HG03139 (cell line): Measurements from ENCODE around the gene ADGB.

Experiments
- ATAC-seq: cut with Tn5 transposase; IDR thresholded peaks from one replicate; pipeline ENCODE4 v1.9.1; 2021; ENCODE audit not compliant: unreplicated experiment

Gene ADGB

DNA sequence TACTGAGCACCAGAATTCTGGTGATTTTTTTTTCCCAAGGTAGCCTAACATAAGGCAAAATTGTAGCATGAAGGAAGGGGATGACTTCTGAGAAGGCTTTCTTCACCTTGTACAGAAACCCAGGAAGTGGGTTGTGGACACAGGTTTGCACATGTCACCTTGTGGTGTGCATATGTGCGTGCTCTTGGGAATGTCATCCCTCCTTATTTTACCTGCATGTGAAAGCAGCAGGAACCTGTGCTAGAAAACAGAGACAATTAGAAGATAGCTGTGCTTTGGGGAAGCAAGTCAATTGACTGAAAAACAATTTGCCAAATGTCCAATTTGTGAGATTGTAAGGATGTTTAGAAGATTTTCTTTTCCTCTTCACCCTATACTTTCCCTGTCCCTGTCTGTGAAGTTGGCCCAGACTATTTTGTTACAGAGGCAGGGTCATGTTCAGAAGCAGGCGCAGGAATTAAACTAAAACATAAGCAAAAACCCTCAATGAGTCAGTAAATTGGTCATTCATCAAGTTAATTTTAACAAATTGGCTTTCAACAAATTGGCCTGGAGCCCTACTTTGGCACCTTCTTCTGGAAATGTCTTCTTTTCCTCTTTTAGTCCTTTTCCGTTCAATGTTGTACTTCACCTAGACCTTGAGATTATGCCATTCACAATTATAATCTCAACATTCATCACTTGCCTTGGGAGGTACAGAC lies 261.2 kb downstream of the ADGB start:
- ATAC-seq: no peak

DNA sequence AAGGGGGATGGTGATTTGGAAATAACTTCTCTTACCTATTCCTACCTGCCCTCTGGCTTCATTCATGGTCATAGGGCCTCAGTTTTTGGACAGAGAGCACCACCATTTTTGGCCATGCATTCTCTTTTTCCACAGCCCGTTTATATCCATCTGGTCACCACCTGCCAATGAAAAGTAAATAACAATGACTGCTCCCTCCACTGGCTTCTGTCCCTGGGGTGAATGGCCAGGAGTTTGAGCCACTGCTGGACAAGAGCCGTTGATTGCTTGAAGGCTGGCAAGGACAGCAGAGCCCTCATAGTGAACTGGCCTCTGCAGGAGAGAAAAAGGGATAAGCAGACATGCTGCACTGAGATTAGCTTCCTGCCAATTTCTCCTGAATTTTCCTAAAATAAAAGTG lies 261.8 kb downstream of the ADGB start:
- ATAC-seq: no peak

DNA sequence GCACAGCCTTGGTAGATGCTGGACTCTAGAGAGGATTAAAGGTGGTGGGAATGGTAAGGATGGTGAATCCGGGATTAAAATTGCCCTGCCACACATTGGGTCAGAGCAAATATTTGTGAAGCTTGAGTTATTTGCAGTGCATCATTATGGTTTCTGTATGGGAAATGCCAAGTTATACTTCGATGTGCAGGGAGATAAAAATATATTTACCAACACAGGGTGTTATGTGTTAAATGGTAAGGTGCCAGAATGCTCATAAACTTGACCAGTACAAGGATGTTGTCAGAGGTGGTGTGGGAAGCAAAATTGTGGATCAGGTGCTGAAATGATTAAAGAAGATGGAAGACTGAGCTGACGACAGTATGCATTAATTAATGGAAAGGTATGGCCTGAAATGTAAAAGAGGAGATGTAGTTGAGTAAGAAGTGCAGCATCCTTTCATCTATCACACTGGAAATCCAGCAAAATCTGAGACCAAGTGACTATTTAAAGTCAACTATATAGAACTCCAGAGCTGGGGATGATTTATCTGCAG lies 262.3 kb downstream of the ADGB start:
- ATAC-seq: no peak

DNA sequence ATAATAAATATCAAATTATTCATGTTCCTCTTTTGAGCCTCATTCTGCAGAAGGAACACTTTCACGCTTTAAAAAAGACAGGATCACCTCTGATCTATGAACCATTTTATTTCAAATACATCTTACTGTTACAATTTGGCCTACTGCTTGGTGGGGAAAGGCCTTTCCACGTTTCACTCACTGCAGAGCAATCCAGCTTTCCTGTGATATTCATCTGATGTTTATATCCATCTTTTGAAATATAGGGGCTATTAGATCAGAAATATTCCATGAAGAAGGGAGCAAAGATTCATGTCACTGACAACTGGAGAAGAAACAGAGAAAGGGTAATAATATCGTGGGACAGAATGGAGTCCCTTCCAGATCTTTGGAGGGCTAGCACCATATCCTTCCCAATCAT lies 262.9 kb downstream of the ADGB start:
- ATAC-seq: no peak

DNA sequence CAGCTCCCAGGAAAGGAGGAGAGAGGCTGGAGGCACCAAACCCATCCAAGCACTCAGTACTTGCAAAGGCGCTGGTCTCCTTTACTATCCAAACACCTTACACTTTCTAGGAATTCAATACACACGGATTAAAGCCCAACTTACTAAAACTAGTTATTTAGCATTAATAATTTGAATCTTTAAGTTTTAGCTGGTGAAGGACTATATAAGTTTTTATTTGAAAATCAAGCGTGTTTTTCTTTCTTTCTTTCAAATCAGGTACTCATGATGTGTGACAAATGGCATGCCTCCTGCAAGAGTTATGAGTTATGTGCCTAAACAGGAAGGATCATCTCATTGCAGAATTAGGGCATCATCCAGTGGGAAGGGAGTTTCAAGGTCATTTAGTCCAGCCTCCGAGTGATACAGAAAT lies 263.7 kb downstream of the ADGB start:
- ATAC-seq: no peak

DNA sequence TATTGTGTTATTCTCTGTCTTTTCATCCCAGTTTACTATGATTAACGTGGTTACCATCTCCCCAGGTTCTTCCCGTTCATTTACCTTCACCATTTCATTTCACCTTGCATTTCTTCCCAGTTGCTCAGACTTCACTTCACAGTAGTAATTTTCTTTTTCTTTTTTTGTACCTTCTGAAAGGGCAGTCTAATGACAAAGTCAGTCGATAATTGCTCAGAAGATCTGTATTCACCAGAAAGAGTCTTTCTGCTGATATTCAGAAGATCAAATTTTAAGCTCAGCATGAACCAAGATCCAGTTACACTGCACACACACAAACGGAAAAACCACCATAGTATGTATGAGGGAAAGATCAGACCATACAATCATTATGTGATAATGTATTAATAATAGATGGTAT lies 265.5 kb downstream of the ADGB start:
- ATAC-seq: no peak

DNA sequence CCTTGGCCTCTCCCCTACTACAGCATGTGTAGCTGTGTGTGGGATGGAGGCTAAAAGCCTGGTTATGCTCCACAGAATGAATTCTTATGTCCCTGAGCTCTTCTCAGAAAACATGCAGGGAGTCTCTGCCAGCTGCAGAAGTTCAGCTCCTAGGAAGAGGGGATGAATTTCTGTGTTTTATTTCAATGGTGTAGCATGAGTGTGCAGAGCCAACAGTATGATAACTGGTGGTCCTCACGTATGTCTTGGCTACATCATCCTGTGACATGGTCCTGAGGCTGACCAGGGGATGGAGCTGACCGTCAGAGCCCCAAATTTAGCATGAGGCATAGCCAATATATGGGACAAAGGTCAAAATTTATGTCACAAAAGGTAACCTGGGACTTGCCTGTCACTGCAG lies 266.1 kb downstream of the ADGB start:
- no peak for ATAC-seq
